ENCODE measurements around the gene GPR55.
"Not testable (repeated sequence)": the region's sequence is repeated elsewhere in the genome, so short reads cannot be mapped to it uniquely, and the experiment has no call there.

The GPR55 gene, protein sequence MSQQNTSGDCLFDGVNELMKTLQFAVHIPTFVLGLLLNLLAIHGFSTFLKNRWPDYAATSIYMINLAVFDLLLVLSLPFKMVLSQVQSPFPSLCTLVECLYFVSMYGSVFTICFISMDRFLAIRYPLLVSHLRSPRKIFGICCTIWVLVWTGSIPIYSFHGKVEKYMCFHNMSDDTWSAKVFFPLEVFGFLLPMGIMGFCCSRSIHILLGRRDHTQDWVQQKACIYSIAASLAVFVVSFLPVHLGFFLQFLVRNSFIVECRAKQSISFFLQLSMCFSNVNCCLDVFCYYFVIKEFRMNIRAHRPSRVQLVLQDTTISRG

DNA sequence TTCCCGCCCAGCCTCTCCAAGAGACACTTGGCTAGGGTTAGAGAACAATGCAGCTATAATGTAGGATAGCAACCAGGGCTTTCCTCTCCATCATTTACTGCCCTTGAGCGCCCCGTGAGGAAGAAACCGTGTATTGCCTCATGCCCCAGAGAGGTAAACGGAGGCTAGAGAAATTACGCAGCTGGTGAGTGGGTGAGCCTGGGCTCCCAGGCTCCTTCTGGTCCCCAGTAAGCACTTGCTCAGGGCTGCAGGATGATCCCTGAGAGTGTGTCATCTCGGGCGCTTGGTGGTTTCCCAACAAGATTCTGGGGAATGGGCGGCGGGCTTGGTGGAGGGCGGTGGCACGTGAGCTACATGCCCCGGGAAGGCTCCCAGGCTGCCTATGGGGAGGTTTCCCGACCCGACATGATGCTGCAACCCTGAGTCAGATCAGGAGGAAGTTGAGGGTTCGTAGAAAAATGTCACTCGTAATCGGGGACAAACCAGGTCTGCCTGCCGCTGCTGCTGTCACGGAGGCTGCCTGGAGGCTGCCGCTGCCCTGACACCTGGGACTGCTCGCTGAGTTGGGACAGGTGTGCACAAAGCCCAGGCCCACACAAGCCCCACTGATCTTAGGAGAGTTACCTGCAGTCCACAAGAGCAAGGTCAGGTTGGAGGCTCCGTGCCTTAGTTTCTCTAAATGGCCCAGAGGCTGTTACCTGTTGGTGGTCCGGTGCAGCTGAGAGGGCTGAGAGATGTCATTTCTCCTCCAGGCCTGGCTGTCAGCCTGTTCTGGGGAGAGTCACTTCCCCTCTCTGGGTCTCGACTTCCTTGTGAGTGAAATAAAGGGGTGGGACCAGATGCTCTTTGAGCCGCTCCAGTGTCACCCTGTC is at the start of gene GPR55:
Gene GPR55 (minus strand): TSS at position 773 of the 872 bp plus-strand sequence. CDS start 14,280 bp downstream, outside the sequence.
- DNase-seq, result no peak

- no peak for DNase-seq
Measured at GRCh38 chr2:230974096-230974913, 49.3 kb upstream of the GPR55 start.

- DNase-seq, result no peak
Measured at GRCh38 chr2:230972046-230972445, 47.0 kb upstream of the GPR55 start.

- DNase-seq, result no peak
Measured at GRCh38 chr2:230969659-230970015, 44.6 kb upstream of the GPR55 start.

- DNase-seq, result no peak
Measured at GRCh38 chr2:230968921-230969658, 44.0 kb upstream of the GPR55 start.

DNA sequence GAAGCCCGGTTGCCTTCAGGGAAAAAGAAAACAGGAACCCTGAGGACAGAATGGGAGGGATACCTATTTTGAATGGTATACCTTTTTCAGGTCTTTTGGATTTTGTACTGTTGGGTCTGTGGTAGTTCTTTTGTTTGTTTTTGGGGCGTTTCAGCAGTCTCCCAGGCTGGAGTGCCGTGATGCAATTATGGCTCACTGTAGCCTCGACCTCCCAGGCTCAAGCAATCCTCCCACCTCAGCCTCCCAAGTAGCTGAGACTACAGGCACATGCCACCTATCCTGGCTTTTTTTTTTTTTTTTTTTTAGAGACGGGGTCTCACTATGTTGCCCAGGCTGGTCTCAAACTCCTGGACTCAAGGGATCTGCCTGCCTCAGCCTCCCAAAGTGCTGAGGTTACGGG is 43.3 kb upstream of the GPR55 start:
- DNase-seq, result not testable (repeated sequence)

GRCh38 chr2:230967113-230967512 is 42.1 kb upstream of the GPR55 start:
- DNase-seq, result no peak

DNA sequence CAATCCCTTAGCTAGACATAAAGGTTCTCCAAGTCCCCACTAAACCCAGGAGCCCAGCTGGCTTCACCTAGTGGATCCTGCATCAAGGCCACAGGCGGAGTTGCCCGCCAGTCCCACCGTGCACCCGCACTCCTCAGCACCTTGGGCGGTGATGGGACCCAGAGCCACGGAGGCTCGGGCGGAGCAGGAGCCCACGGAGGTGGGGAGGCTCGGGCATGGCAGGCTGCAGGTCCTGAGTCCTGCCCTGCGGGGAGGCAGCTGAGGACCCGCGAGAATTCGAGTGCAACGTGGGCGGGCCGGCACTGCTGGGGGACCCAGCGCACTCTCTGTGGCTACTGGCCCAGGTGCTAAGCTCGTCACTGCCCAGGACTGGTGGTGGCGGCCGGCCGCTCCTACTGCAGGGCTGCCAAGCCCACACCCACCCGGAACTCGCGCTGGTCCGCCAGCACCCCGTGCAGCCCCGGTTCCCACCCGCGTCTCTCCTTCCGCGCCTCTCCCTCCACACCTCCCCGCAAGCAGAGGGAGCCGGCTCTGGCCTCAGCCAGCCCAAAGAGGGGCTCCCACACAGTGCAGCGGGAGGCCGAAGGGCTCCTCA is 39.2 kb upstream of the GPR55 start:
- DNase-seq, result no peak

DNA sequence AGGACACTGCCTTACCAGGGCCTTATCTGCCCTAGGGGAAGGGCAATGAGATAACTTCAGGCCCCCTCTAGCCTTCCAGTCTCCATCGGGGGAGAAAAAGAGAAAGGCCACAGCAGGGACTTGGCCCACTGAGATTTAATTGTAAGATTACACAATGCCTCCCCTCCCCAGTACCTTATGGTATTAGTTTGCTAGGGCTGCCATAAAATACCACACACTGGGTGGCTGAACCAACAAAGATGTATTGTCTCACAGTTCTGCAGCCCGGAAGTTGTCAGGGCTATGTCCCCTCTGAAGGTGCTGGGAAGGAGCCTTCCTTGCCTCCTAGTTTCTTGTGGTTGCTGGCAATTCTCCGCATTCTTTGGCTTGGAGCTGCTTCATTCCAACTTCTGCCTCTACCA is 36.0 kb upstream of the GPR55 start:
- no peak for DNase-seq

DNA sequence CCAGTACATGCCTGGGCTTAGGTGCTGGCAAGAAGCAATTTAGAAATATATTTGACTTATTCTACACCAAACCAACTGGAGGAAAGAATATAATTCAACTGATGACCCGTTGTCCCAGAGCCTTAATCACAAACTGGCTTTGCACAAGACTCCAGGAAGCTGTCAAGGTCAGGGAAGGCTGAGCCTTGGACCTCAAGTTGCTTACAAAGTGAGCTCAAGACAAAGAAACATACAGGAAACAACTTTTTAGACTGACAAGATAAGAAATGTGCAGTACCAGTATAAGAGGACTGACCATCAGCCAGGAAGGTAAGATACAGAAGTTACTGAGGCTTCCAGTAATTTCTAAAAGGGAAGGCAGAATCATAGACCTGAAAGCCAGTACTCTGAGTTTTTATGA is 35.0 kb upstream of the GPR55 start:
- DNase-seq, result no peak

- DNase-seq, result no peak
Measured at GRCh38 chr2:230958820-230959756, 34.0 kb upstream of the GPR55 start.

DNA sequence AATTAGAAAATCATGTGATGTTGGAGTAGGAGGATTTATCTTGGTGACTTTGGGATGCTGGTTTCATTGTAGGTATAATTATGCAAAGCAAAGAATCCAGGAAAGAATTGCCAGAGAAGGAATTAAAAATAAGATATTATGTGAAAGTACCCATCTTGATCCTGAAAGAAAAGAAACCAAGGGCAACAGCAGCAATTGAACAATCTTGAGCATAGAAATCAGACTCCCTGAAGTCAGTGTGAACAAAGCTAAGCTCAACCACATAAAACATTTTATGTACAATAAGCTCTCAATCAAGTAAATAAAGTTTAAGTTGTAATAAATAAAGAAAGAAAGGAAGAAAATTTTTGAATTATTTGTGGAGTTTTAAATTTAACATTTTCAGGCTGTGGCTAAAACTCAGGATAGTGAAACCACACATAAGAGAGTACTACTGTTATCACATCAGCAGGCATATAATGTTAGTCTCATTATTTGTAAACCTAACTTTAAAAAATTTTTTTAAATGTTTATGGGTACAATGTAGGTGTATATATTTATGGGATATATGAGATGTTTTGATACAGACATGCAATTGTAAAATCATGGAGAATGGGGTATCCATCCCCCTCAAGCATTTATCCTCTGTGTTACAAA is 32.8 kb upstream of the GPR55 start:
- DNase-seq, result no peak

DNA sequence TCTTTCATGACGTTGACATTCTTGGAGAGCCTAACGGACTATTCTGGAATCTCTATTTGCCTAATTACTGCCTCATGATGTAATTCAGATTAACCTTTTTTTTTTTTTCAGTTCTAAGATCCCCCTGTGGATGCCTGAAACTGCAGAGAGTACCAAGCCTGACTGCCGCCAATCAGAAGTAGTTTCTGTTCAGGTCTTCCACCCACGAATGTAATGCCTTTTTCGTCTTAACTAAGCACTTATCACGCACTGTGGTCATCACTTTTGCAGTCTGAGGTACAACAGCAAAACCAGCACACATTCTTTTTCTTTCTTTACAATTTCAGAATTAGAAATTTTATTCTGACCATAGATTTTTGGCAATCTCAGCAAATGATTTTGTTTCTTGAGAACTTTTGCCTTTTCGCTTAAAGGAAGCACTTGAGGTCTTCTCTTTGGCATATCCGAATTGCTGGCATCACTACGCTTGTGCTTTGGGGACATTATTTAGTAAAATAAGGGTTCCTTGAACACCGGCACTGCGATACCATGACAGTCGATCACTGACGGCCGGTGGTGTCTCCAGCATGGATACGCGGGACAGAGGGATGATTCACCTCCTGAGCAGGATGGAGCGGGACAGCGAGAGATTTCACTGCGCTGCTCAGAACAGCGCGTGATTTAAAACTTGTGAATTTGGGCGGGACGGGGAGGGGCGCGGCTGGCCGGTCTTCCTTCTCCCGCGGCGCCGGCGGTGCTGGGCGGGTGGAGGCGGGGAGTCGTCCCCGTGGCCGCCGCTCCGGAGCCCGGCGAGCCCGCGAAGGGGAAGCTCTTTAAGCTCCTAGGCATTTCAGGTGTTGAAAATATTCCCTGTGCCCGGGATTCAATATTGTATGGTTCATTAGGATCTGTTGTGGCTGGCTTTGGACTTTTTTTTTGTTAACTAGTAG is 32.0 kb upstream of the GPR55 start:
- DNase-seq, result no peak

GRCh38 chr2:230955163-230955737 is 30.2 kb upstream of the GPR55 start:
- no peak for DNase-seq

DNA sequence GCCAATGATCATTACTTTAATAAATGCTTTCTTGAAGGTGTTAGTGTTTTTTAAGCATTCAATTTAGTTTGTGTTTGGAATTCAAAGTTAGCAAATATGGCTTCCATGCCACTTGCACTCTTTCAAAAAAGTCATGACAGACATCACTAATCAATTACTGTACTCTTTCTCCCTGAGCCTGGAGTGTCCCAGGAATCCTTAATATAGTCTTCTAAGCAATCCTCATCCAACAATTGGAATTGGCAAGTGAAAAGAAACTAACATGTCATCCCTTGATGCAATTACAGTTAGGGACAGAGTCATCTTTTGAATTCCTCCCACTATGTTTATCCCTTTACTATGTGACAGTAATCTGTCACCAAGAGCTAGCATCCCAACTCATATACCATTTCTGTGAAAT is 29.7 kb upstream of the GPR55 start:
- DNase-seq, result no peak

DNA sequence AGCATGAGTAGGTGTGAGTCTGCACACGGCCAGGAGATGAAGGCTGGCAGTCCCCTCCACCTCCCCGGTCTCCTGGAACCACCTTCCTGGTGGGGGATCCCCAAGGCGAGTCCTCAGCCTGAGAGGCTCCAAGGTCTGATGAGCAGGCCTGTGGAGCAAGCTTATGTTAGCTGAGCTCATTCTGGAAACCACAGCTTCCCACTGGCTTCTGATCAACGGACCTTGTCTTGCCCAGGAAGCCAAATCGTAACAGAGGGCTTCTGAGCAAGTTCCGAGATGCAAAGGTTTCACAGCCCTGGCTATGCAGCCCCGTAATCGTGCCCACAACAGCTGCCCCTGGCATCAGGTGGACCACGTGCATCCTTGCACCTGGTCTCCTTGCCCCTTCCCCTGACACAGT is 28.8 kb upstream of the GPR55 start:
- DNase-seq, result no peak

DNA sequence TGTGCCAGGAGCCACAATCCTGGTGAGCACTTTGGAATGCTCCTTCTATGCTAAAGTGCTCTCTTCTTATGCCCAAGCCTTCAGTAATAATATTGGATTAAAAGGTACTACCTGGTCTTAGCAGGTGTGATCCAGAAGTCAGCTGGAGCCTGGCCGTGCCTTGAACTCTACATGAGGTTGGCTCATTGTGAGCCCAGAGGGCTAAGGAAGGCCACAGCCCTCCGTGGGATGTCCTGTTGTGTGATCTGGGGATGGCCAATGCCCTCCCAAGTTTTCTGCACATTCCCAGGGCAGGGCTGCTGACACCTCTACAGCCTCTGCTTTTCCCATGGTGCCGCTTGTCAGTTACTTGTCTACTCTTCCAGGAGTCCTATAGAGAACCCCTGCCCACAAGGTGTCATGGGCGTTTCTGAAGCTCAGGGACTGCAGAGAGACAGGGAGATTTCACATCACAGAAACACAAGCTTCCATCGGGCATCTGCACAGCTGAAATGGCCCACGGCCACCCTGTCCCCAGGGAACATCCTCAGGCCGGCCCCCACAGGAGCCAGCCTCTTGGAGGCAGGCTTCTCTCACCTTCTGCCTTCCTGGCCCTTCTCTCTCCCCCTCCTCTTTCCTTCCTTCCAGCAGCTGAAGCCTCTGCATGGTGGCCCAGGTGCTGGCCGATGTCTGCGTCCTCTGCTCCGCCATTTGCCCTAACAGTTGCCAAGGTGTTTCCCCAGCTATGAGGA is 27.3 kb upstream of the GPR55 start:
- DNase-seq, result no peak

GRCh38 chr2:230951396-230951795 is 26.4 kb upstream of the GPR55 start:
- DNase-seq, result no peak

Data from NCI-H1417 treated with DMSO at 0.1 percent for 48 hours (cell line).